IMR-90 (cell line): ENCODE measurements around the gene DOCK6. TPM values are rescaled to one million over a fixed set of nuclear protein-coding genes. Genes with fewer than 3 reads are reported as not detected.

ENCODE experiments used
- ATAC-seq: fragments of 200-7000 bp; cut with Tn5 transposase; 2 replicates; pipeline ENCODE4 v1.9.1; 2020; ENCODE audit warnings: low read depth, mild to moderate bottlenecking, moderate library complexity
- BruUV-seq: library from RNA; stranded (reverse); fragments of 400-500 nt; replicated peaks from 2 replicates; lab custom pipeline; 2021; lab: Mats Ljungman, UMichigan
- CTCF ChIA-PET: fragments of 300-600 bp; formaldehyde crosslinking; extraction: SDS; loops from one replicate; lab custom pipeline; 2021; ENCODE audit warnings: antibody characterized with exemption; lab: Yijun Ruan, JAX
- POLR2A ChIA-PET: fragments of 300-600 bp; sonication (Branson Sonifier 250); formaldehyde crosslinking; loops from one replicate; lab custom pipeline; 2022; ENCODE audit warnings: antibody characterized with exemption; ENCODE audit not compliant: unreplicated experiment; lab: Charles Lee
- DNase-seq: peaks from one replicate; pipeline ENCODE4 v3.0.0; 2013
- H2AFZ ChIP-seq: replicated peaks from 2 replicates; pipeline ENCODE3; 2013; ENCODE audit warnings: low read length, mild to moderate bottlenecking; ENCODE audit not compliant: poor library complexity
- H2AK5ac ChIP-seq: 2 replicates; pipeline ENCODE4 v1.6.1; 2013; ENCODE audit warnings: low read depth, low read length, inconsistent platforms
- H2AK9ac ChIP-seq: replicated peaks from 2 replicates; pipeline ENCODE3; 2013; ENCODE audit warnings: mild to moderate bottlenecking, low read depth, low read length, moderate library complexity; ENCODE audit not compliant: poor library complexity
- H2BK120ac ChIP-seq: 2 replicates; pipeline ENCODE4 v1.6.1; 2013; ENCODE audit warnings: low read depth, low read length, inconsistent platforms
- H2BK15ac ChIP-seq: 3 replicates; pipeline ENCODE4 v1.6.1; 2013; ENCODE audit warnings: low read depth, low read length, inconsistent platforms
- H2BK20ac ChIP-seq: 2 replicates; pipeline ENCODE4 v1.6.1; 2013; ENCODE audit warnings: low read depth, mild to moderate bottlenecking, inconsistent platforms, low read length, moderate library complexity
- H2BK5ac ChIP-seq: 2 replicates; pipeline ENCODE4 v1.6.1; 2013; ENCODE audit warnings: mild to moderate bottlenecking, low read depth, low read length, inconsistent platforms; ENCODE audit not compliant: poor library complexity, severe bottlenecking
- H3K14ac ChIP-seq: replicated peaks from 2 replicates; pipeline ENCODE4 v1.6.1; 2013; ENCODE audit warnings: low read depth, low read length, inconsistent platforms
- H3K18ac ChIP-seq: 2 replicates; pipeline ENCODE4 v1.6.1; 2013; ENCODE audit warnings: low read depth, low read length, control low read depth
- H3K23ac ChIP-seq: 2 replicates; pipeline ENCODE4 v1.6.1; 2013; ENCODE audit warnings: low read depth, low read length, inconsistent platforms
- H3K27ac ChIP-seq: 2 replicates; pipeline ENCODE4 v1.5.1; 2013; ENCODE audit warnings: mild to moderate bottlenecking, control low read depth, low read length; ENCODE audit not compliant: insufficient read depth
- H3K27me3 ChIP-seq: 2 replicates; pipeline ENCODE4 v1.6.1; 2013; ENCODE audit warnings: low read length; ENCODE audit not compliant: control insufficient read depth, insufficient read depth
- H3K36me3 ChIP-seq: 2 replicates; pipeline ENCODE4 v1.6.1; 2013; ENCODE audit warnings: low read length, mixed read lengths; ENCODE audit not compliant: control insufficient read depth, insufficient read depth
- H3K4ac ChIP-seq: 2 replicates; pipeline ENCODE4 v1.6.1; 2013; ENCODE audit warnings: low read depth, low read length, inconsistent platforms
- H3K4me1 ChIP-seq: 2 replicates; pipeline ENCODE4 v1.6.1; 2013; ENCODE audit warnings: low read length, mixed read lengths; ENCODE audit not compliant: control insufficient read depth, insufficient read depth
- H3K4me2 ChIP-seq: 2 replicates; pipeline ENCODE4 v1.6.1; 2013; ENCODE audit warnings: low read depth, mild to moderate bottlenecking, control low read depth, low read length, moderate library complexity
- H3K4me3 ChIP-seq: 2 replicates; pipeline ENCODE4 v1.5.1; 2013; ENCODE audit warnings: low read depth, mild to moderate bottlenecking, control low read depth, low read length, moderate library complexity; ENCODE audit not compliant: insufficient read depth
- H3K56ac ChIP-seq: 2 replicates; pipeline ENCODE4 v1.6.1; 2013; ENCODE audit warnings: low read length, inconsistent platforms; ENCODE audit not compliant: insufficient read depth; ENCODE audit errors: extremely low read depth
- H3K79me1 ChIP-seq, 2 experiments: 2 replicates each; pipeline ENCODE4 v1.6.1; 2013; ENCODE audit warnings: low read length in 2 of 2, inconsistent platforms in 1 of 2, low read depth in 1 of 2
- H3K9ac ChIP-seq: 2 replicates; pipeline ENCODE4 v1.6.1; 2013; ENCODE audit warnings: low read depth, low read length, control low read depth
- H3K9me1 ChIP-seq: 2 replicates; pipeline ENCODE4 v1.6.1; 2013; ENCODE audit warnings: low read length, inconsistent platforms; ENCODE audit not compliant: insufficient read depth
- H3K9me3 ChIP-seq: 2 replicates; pipeline ENCODE4 v1.6.1; 2013; ENCODE audit warnings: low read length; ENCODE audit not compliant: control insufficient read depth, insufficient read depth
- H4K20me1 ChIP-seq: 2 replicates; pipeline ENCODE4 v1.6.1; 2013; ENCODE audit warnings: low read length, inconsistent platforms; ENCODE audit not compliant: insufficient read depth
- H4K5ac ChIP-seq: 2 replicates; pipeline ENCODE4 v1.6.1; 2013; ENCODE audit warnings: mild to moderate bottlenecking, low read depth, low read length, control low read depth
- H4K8ac ChIP-seq, 2 experiments: 2 replicates each; pipeline ENCODE4 v1.6.1; 2013; ENCODE audit warnings: low read depth in 2 of 2, low read length in 2 of 2, control low read depth in 1 of 2, inconsistent platforms in 1 of 2
- H4K91ac ChIP-seq: 2 replicates; pipeline ENCODE4 v1.6.1; 2013; ENCODE audit warnings: low read depth, low read length, inconsistent platforms; ENCODE audit not compliant: insufficient read depth
- CHD1 ChIP-seq: IDR thresholded peaks from 2 replicates; pipeline ENCODE4 v1.6.1; 2012; ENCODE audit warnings: low read depth, low read length, improper control_type of control experiment
- FOS ChIP-seq: fragments of 150-350 bp; IDR thresholded peaks from 2 replicates; pipeline ENCODE4 v1.6.1; 2016; ENCODE audit warnings: low read depth, low read length
- MXI1 ChIP-seq: IDR thresholded peaks from 2 replicates; pipeline ENCODE4 v1.6.1; 2012; ENCODE audit warnings: low read depth, mild to moderate bottlenecking, low read length, moderate library complexity, borderline replicate concordance
- POLR2A ChIP-seq: IDR thresholded peaks from 2 replicates; pipeline ENCODE4 v1.6.1; 2012; ENCODE audit warnings: mild to moderate bottlenecking, low read depth, low read length
- WGBS, 2 experiments: methylation state at CpG; one replicate each; pipeline versions ENCODE4 v1.1.5 to v1.1.7; 2013; ENCODE audit warnings: missing lambda C conversion rate in 2 of 2; ENCODE audit not compliant: insufficient read length in 1 of 2; ENCODE audit errors: extremely low coverage in 2 of 2; 5-methylcytosine and 5-hydroxymethylcytosine counted together
- dilution Hi-C: fragments of 300-500 bp; cut with HindIII; formaldehyde crosslinking; loops from one replicate; pipeline ENCODE4 v1.14.3; 2018; ENCODE audit warnings: low sequenced_read_pairs; ENCODE audit not compliant: unreplicated experiment
- in situ Hi-C: fragments of 300-500 bp; cut with MboI; formaldehyde crosslinking; loops from 3 replicates; pipeline ENCODE4 v1.14.3; 2019; ENCODE audit warnings: low sequenced_read_pairs, inconsistent platforms, mixed read lengths
- intact Hi-C: fragments of 100-400 bp; cut with micrococcal nuclease; formaldehyde crosslinking; loops from 2 replicates; pipeline ENCODE4 v1.10.0; 2022
- polyA plus RNA-seq, 3 experiments: library from polyadenylated mRNA; depleted of rRNA; stranded (reverse); fragments of >200 nt; gene quantifications; 2 replicates each; pipeline ENCODE4 v1.2.3, GENCODE V29; 2012; ENCODE audit warnings: low replicate concordance in 1 of 3
- total RNA-seq: library from RNA; depleted of rRNA; stranded (reverse); fragments of >200 nt; gene quantifications from 2 replicates; pipeline ENCODE4 v1.2.3, GENCODE V29; 2012
- TF ChIP-seq, protein P1 (sequence below): fragments of 150-350 bp; IDR thresholded peaks from 2 replicates; pipeline ENCODE4 v1.6.1; 2017; ENCODE audit warnings: mild to moderate bottlenecking, antibody characterized with exemption, low read length, low read depth

Gene DOCK6
- total and polyA plus RNA-seq, 2 of the 4 experiments (the other 2 are of a cell fraction) = 5.0 to 18.4 TPM

GRCh38 chr19:11223200-11223599 is 39.1 kb downstream of the DOCK6 start:
- no peak overlapping the region for H3K4me2 ChIP-seq
- TF ChIP-seq FOS (no peak), CHD1 (no peak), MXI1 (no peak), POLR2A (no peak)
- TF ChIP-seq, protein P1, sequence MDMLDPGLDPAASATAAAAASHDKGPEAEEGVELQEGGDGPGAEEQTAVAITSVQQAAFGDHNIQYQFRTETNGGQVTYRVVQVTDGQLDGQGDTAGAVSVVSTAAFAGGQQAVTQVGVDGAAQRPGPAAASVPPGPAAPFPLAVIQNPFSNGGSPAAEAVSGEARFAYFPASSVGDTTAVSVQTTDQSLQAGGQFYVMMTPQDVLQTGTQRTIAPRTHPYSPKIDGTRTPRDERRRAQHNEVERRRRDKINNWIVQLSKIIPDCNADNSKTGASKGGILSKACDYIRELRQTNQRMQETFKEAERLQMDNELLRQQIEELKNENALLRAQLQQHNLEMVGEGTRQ = 0 out of 2 replicates have a peak, but pooled peaks have one; percentile 14
- ChIA-PET CTCF (no interaction called here), POLR2A (no interaction called here)
- no peak overlapping the region for H3K4me3 ChIP-seq
- no peaks in the 10 kb centered on the region for H3K79me1 ChIP-seq
- H3K9me3 ChIP-seq = peaks cover 11% of the 10 kb centered on the region
- in situ Hi-C loops = no loop called here
- no peak overlapping the region for H4K91ac ChIP-seq
- H3K27me3 ChIP-seq = no peaks in the 10 kb centered on the region
- H3K56ac ChIP-seq = no peak overlapping the region
- no peak overlapping the region for H4K8ac ChIP-seq
- no peak for ATAC-seq
- no peak overlapping the region for H2AK9ac ChIP-seq
- intact Hi-C loops = no loop called here
- H4K5ac ChIP-seq = no peak overlapping the region
- dilution Hi-C loops = no loop called here
- BruUV-seq = no TSS peak
- H3K14ac ChIP-seq = no peak overlapping the region
- no peak overlapping the region for H3K9ac ChIP-seq
- no peak overlapping the region for H2AFZ ChIP-seq
- H2BK15ac ChIP-seq = no peak overlapping the region
- no peak overlapping the region for H2BK5ac ChIP-seq
- no peak overlapping the region for H2BK120ac ChIP-seq
- no peaks in the 10 kb centered on the region for H3K4me1 ChIP-seq
- no peak overlapping the region for H2AK5ac ChIP-seq
- H4K20me1 ChIP-seq = no peaks in the 10 kb centered on the region
- no CpG with 5 or more reads among the region's 3 CpGs for WGBS, 2 experiments
- H3K4ac ChIP-seq = no peak overlapping the region
- H3K9me1 ChIP-seq = peaks cover 3% of the 10 kb centered on the region; the same call in 1 of the 2 replicates
- no peak overlapping the region for H3K18ac ChIP-seq
- H2BK20ac ChIP-seq = no peak overlapping the region
- no peak overlapping the region for H3K23ac ChIP-seq
- no peak for DNase-seq
- H3K36me3 ChIP-seq = peaks cover 31% of the 10 kb centered on the region
- H3K27ac ChIP-seq = no peak overlapping the region
